Measurements from ENCODE around the gene FRMD3.
A peak's percentile ranks its signal among the peaks of the same experiment; 100 is the strongest.
"Not testable (repeated sequence)": the region's sequence is repeated elsewhere in the genome, so short reads cannot be mapped to it uniquely, and the experiment has no call there.

Gene FRMD3

DNA sequence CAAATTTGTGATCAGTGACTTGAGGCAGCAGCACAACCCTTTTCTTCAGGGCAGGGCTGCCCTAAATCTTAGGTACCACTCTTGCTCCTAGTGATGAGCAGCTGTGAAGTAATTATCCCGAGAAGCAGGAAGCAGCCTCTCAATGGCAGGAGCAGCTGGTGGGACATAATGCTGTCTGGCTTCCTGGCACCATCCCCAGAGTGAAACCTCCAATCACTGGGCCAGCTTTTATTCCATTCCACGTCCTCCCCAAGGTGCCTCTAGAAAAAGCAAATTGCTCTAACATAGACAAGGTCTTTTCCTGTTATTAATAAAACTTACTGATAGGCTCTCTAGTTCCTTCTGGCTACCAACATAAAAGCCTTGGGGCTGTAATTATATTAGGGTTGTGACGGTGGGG, 154.0 kb downstream of the FRMD3 start:
- DNase-seq, result no peak

GRCh38 chr9:83383034-83383433, 155.2 kb downstream of the FRMD3 start:
- no peak for DNase-seq

DNA sequence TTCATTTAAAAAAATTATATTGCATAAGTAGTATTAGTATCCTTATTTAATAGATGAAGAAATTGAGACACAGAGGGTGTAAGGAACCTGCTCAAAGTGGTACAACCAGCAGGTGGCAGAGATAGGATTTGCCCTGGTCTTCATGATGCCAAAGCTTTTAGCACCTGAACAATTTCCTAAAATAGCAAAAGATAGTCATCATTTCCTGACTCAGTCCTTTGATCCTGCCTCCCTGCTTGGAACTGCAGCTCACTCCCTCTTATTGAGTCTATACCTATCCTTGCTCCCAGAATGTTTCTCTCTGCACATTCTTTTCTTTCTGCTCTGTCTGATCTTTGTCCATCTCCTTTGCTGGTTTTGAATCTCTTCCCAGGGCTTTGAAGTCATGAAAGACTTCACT, 155.8 kb downstream of the FRMD3 start:
- no peak for DNase-seq

DNA sequence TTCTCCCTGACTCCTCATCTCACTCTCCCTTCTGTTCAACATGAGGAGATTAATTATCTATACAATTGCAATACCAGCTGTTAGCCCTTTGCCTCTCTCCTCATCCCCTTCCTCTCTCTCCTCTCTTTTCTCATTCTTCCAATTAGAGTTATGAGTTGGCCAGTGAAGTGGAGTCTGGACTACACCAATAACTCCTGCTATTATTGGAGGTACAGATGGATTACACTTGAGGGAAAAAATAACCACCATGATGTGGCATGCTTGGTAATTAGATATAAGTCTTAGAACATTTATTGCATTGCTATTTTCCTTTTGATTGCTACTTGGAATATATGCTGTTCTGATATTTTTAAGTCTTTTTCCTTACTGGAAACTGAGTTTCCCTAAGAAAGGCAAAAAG, 159.2 kb downstream of the FRMD3 start:
- DNase-seq, result no peak

DNA sequence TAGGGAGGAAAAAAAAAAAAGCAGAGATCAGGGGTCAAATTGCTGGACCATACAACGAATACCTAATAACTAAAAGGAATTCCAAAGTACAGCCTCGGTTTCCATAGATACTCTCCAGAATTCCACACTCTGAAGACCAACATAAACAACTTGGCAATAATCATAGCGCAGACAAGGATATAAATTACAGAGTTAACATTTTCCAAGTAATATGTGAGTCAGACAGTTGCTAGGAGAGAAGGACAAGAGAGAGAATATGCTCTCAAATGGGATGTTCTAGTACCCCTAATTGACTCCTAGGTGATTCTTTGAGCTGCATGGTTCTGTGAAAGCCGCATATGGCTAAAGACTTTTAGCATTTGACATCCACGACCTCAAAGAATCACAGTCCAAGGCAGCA, 165.2 kb downstream of the FRMD3 start:
- DNase-seq, result no peak

- no peak for DNase-seq
These were observed 170.9 kb downstream of the FRMD3 start for GRCh38 chr9:83367326-83367725.

DNA sequence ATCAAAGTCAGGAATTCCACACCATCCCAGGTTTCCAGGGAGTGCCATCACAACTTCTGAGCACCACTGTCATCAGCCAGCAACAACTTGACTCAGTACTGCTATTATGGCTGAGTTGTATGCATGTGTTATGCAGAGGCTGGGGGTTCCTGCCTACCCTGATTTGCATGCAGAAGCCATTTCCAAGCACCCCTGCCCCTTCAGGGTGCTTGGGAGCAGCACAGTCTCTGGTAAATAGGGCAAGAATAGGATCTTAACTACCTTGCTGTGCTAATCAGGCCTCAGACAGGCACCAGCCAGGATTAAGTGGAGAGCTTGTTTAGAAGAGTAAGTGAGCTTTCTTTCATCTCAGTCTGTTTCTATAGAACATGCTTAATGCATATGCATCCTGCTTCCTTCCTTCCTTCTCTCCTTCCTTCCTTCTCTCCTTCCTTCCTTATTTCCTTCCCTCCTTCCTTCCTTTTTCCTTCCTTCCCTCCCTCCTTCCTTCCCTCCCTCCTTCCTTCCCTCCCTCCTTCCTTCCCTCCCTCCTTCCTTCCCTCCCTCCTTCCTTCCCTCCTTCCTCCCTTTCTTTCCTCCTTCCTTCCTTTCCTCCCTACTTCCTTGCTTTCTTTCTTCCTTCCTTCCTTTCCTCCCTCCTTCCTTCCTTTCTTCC, 175.7 kb downstream of the FRMD3 start:
- DNase-seq, result no peak

DNA sequence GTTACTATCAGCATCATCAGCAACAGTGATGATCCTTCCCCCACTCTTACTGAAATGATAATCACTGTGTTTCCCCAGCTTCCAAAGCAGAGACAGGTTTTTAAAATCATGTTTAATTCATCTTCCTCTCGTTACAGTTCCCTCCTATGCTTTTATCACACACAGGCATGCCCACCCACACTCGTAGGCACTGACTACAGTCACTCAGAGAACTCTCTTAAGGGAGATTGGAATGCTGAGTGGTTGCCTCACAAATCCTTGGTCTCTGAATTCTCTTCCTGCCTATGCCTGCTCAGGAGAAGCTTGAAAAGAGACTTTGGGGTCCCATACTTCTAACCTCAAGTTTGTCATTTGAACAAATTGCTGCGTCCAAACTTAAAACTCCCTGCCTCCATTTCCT, 179.2 kb downstream of the FRMD3 start:
- no peak for DNase-seq

DNA sequence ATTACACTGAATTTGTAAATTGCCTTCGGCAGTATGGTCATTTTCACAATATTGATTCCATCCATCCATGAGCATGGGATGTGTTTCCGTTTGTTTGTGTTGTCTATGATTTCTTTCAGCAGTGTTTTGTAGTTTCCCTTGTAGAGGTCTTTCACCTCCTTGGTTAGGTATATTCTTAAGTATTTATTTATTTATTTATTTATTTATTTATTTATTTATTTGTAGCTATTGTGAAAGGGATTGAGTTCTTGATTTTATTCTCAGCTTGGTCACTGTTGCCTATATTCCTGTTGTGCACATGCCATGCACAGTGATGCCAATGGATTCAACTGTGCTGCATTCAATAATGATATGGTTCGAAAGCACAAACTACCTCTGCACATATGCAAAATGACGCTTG, 179.7 kb downstream of the FRMD3 start:
- not testable (repeated sequence) for DNase-seq

DNA sequence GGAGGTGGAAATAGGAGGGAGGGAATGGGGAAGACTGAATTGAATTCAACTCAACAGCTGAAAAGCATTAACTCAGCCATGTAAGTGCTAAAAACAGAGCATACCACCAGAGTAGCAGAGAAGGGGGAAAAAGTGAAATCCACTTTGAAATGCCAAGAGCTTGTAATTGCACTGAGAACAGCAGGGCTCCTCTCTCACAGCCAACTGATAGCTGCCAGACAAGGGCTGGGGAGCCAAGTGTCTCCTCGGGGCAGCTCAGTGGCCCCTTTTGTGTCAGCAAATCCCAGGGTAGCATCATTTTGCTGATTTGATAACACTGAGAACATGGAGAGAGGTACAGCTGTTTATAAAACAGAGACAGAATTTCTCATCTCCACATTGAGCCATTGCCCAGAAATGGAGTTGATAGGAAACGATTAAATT, 182.5 kb downstream of the FRMD3 start:
- no peak for DNase-seq

DNA sequence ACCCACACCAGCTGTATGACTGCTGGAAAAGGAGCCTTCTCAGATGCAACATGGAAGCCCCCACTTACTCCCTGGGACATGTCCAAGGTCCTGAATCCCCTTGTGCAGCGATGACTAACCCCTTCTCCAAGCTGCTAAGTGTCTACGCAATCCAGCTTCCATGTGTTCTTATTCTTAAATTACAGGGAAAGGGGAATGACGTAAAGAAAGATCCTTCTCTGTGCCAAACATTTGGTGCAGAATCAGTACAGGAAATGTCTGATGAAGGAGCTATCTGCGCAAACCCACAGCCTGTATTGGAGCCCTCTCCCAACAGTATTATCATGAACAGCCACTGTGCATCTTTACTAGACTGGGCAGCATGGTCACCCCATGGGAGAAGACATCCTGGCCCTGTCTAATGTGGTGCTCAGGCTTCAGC, 183.2 kb downstream of the FRMD3 start:
- DNase-seq, result no peak

GRCh38 chr9:83349031-83349430, 189.2 kb downstream of the FRMD3 start:
- no peak for DNase-seq

DNA sequence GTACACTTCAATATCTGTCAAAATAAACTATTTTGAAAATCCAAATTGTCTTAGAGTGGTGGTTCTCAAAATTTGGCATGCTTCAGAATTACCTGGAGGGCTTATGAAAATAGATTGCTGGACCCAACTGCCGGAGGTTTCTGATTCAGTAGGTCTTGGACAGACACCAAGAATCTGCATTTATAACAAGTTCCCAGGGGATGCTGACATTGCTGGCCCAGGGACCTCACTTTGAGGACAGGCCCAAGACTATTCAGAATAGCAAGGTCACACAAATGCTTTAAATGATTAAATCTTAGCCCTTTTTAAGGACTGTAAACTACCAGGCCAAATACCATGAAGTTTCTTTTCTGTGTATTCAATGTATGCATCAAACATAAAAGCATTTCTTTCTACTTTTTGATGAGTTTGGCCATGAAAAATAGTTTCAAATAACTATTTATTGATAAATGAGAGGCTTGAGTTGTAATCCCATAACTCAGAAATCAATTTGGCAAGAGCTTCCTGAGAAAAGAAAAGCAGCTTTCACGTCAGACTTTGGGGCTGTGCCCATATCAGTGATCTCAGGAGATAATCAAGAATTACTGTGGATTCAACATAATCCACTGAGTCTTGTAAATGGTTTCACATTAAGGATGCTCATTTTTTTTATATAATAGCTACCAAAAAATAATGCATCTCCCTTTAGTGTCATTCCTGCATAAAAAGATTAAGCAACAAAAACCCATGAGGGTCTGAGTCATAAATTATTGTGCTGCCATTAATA, 191.4 kb downstream of the FRMD3 start:
- DNase-seq, result no peak

- no peak for DNase-seq
These were observed 194.7 kb downstream of the FRMD3 start for GRCh38 chr9:83343366-83343999.

GRCh38 chr9:83342731-83343130, 195.5 kb downstream of the FRMD3 start:
- DNase-seq, result no peak

GRCh38 chr9:83342006-83342405, 196.2 kb downstream of the FRMD3 start:
- no peak for DNase-seq

DNA sequence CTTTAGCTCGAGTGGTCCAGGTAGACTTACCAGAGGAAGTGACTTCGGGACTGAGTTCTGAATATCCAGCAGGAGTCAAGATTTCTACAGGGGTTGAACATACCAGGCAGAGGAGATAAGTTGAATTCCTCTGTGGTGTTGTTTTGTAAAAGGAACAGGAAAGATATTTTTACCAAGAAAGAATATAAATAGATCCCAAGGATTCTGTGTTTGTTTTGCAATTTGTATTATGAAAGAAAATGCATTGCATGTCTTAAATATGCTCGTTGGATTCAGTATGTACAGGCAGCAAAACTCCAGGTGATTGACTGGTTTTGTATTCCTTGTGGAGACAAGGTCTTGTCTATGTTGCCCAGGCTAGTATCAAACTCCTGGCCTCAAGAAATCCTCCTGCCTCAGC, 197.8 kb downstream of the FRMD3 start:
- DNase-seq, result no peak

- no peak for DNase-seq
These were observed 198.8 kb downstream of the FRMD3 start for GRCh38 chr9:83339435-83339834.

DNA sequence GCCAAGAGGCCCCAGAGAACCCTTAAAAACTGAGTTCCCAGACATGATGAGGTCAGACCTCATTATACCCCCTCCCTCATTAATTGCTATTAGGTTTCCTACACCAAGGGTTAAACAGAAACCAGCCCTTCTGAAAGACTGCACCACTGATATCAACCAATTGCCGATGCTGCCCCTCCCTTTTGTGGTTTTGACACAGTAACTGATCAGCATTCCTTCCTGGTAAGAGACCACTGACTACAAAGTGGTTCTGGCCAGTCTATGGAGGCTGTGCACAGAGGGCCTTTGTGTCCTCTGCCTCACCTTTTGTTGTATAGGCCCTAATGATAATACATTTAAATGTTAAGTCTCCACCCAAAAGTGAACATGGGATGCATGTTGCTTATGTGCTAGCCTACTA, 201.5 kb downstream of the FRMD3 start:
- no peak for DNase-seq

DNA sequence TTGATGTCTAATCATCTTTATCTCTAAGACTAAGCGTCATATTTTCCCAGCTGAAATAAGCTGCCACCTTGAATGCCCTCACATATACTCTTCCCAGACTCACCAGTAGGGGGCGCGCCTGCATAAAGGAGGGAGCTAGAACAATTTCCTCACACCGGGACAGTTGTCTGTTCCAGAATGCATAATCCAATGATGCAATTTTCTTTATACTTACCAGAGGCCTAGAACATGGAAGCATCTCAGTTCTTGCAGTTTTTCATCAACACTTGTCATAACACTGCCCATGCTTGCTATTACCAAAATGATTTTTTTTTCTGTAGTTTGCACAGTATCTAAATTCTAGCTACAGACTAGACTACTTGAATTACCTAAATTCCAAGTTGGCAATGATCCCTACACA, 203.9 kb downstream of the FRMD3 start:
- peak in 5 of 6 experiments; percentile 3 to 42 (median 25) for DNase-seq

DNA sequence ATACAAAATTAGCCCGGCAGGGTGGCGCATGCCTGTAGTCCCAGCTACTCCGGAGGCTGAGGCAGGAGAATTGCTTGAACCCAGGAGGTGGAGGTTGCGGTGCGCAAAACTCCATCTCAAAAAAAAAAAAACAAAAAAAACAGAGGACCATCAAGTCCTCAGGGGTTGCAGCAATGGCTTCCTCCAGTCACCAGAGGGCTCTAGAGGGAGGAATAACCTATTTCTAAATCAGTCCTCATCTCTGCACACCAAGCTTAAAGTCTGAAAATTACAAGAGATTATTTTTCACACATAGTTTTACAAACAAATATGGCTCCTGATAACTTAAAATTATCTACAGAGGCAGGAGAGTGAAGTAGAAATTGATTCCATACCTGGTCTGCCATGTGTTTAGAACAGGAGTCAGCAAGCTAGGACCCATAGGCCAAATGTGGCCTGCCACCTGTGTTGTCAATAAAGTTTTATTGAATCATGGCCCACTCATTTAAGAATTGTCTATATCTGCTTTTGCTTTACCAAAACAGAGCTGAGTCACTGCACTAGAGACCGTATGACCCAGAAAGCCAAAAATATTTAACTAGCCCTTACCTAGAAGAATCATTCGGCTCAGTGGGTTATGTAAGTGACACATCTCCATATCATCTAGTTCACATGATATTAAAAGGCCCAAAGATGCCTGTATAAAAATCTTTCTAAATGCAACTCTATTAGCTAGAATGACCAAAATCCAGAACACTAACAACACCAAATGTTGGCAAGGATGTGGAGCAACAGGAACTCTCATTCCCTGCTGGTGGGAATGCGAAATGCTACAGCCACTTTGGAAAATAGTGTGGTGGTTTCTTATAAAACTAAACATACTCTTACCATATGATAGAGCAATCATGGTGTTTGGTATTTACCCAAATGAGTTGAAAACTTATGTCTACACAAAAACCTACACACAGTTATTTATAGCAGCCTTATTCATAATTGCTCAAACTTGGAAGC, 207.7 kb downstream of the FRMD3 start:
- DNase-seq, result no peak

- DNase-seq, result no peak
These were observed 210.2 kb downstream of the FRMD3 start for GRCh38 chr9:83327750-83328622.

All from stimulated activated naive CD4-positive, alpha-beta T cell (primary cell).